HL-60 (cell line): ENCODE measurements around the gene CAMKK1.

Experiments used
- DNase-seq, 2 experiments: peaks; one replicate each; pipeline ENCODE4 v3.0.0-alpha.2; 2010 to 2020; ENCODE audit warnings: low read depth in 1 of 2, low spot score in 1 of 2
- H3K27ac ChIP-seq: fragments of 250-450 bp; sonication (Bioruptor Pico); replicated peaks from 2 replicates; pipeline ENCODE4 v1.5.1; 2020; ENCODE audit warnings: mild to moderate bottlenecking, moderate library complexity
- H3K27me3 ChIP-seq: fragments of 250-450 bp; sonication (Bioruptor Pico); 2 replicates; pipeline ENCODE4 v1.5.1; 2021; ENCODE audit warnings: mild to moderate bottlenecking, moderate library complexity; ENCODE audit not compliant: insufficient read depth, poor library complexity, severe bottlenecking
- H3K4me3 ChIP-seq: replicated peaks from 2 replicates; pipeline ENCODE4 v1.5.1; 2011; ENCODE audit warnings: mild to moderate bottlenecking, control low read depth, low read length; ENCODE audit not compliant: insufficient read depth
- GABPA ChIP-seq: IDR thresholded peaks from 2 replicates; pipeline ENCODE4 v1.6.1; 2012; ENCODE audit warnings: low read depth
- POLR2AphosphoS5 ChIP-seq: IDR thresholded peaks from 2 replicates; pipeline ENCODE4 v1.6.1; 2012; ENCODE audit warnings: low read depth
- REST ChIP-seq: IDR thresholded peaks from 2 replicates; pipeline ENCODE4 v1.6.1; 2012; ENCODE audit warnings: low read depth; ENCODE audit not compliant: insufficient replicate concordance
- SPI1 ChIP-seq: IDR thresholded peaks from 2 replicates; pipeline ENCODE4 v1.6.1; 2012; ENCODE audit warnings: low read depth, mild to moderate bottlenecking, borderline replicate concordance
- TF ChIP-seq, protein P1 (sequence below): IDR thresholded peaks from one replicate; pipeline ENCODE4 v1.5.1; 2011; ENCODE audit warnings: low read length, control low read depth, inconsistent platforms; ENCODE audit not compliant: insufficient read depth

Gene CAMKK1

DNA sequence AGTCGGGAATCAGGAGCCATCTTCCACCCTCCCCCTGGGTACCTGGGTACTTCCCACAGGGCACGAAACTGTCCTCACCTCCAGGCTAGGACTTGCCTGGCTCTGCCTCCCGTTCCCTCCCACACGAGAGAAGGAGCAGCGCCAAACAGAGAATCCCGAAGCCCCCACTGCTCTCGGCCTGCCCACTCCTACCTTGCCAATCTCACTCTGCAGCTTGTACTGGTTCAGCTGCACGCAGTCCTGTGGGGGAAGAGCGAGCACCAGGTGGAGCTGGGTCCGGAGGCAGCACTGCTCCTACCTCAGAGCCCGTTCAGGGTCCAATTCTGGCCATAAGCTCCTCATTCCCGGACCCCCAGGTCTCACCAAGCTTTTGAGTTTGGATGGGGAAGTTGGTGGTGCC lies 8.7 kb downstream of the CAMKK1 start:
- TF ChIP-seq POLR2AphosphoS5 (no peak), SPI1 (no peak), REST (no peak), GABPA (no peak)
- TF ChIP-seq, protein P1, sequence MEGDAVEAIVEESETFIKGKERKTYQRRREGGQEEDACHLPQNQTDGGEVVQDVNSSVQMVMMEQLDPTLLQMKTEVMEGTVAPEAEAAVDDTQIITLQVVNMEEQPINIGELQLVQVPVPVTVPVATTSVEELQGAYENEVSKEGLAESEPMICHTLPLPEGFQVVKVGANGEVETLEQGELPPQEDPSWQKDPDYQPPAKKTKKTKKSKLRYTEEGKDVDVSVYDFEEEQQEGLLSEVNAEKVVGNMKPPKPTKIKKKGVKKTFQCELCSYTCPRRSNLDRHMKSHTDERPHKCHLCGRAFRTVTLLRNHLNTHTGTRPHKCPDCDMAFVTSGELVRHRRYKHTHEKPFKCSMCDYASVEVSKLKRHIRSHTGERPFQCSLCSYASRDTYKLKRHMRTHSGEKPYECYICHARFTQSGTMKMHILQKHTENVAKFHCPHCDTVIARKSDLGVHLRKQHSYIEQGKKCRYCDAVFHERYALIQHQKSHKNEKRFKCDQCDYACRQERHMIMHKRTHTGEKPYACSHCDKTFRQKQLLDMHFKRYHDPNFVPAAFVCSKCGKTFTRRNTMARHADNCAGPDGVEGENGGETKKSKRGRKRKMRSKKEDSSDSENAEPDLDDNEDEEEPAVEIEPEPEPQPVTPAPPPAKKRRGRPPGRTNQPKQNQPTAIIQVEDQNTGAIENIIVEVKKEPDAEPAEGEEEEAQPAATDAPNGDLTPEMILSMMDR = no peak
- Histone ChIP-seq H3K4me3 (no peak overlapping the region), H3K27me3 (no peaks in the 10 kb centered on the region), H3K27ac (no peak overlapping the region)
- no peak for DNase-seq

GRCh38 chr17:3882276-3882675 lies 10.6 kb downstream of the CAMKK1 start:
- no peak for DNase-seq
- H3K4me3 ChIP-seq = no peak overlapping the region
- no peaks in the 10 kb centered on the region for H3K27me3 ChIP-seq
- no peak overlapping the region for H3K27ac ChIP-seq
- TF ChIP-seq SPI1 (no peak), REST (no peak), GABPA (no peak), POLR2AphosphoS5 (no peak)
- TF ChIP-seq, protein P1 = no peak

- Histone ChIP-seq H3K27me3 (no peaks in the 10 kb centered on the region), H3K4me3 (no peak overlapping the region), H3K27ac (no peak overlapping the region)
- TF ChIP-seq POLR2AphosphoS5 = no peak
- TF ChIP-seq, protein P1 = no peak
- no peak for TF ChIP-seq SPI1
- no peak for TF ChIP-seq GABPA
- TF ChIP-seq REST = no peak
- no peak for DNase-seq
Observed at GRCh38 chr17:3880983-3881382, 11.9 kb downstream of the CAMKK1 start.
